ENCODE data around the gene CSH2. TPM values are rescaled to one million over a fixed set of nuclear protein-coding genes. Genes with fewer than 3 reads are reported as not detected.

Gene CSH2
- total and polyA plus RNA-seq, 2 of the 13 experiments (the other 11 are each of a cell fraction or from before 2014, with no cell fraction given) = not detected

GRCh38 chr17:63842540-63843386 lies 30.7 kb downstream of the CSH2 start, which contains the start of gene SMARCD2 (continued):
- TF ChIP-seq RBFOX2 (IDR thresholded peaks at IDR 0.05; ENCODE audit: low read depth, low read length) = peak; percentile 80
- TF ChIP-seq RAD21 (CRISPR knock-in tag; IDR thresholded peaks at IDR 0.05) = peak; percentile 95
- peak; percentile 78 for TF ChIP-seq SOX13 (IDR thresholded peaks at IDR 0.05)
- TF ChIP-seq SOX13 (CRISPR knock-in tag; conservative IDR thresholded peaks at IDR 0.05 in 1 of 2, IDR thresholded peaks at IDR 0.05 in 1 of 2) = peak in 1 of 2 experiments; percentile 80; a peak in 2 of 4 replicates
- TF ChIP-seq ZNF841 (CRISPR knock-in tag; IDR thresholded peaks at IDR 0.05; ENCODE audit: borderline replicate concordance) = peak; percentile 87; the same call in 1 of the 2 replicates
- TF ChIP-seq CCDC6 (CRISPR knock-in tag; IDR thresholded peaks at IDR 0.05) = peak; percentile 74; the same call in 1 of the 2 replicates
- TF ChIP-seq USF2 (IDR thresholded peaks at IDR 0.05; ENCODE audit: low read depth, low read length) = no peak
- TF ChIP-seq USF2 (CRISPR knock-in tag; IDR thresholded peaks at IDR 0.05; ENCODE audit: borderline replicate concordance) = peak; percentile 58; the same call in 1 of the 2 replicates
- peak; percentile 93 for TF ChIP-seq SNAI1 (CRISPR knock-in tag; IDR thresholded peaks at IDR 0.05; ENCODE audit: borderline replicate concordance)
- peak; percentile 97 for TF ChIP-seq MIXL1 (CRISPR knock-in tag; IDR thresholded peaks at IDR 0.05)
- 0 out of 2 replicates have a peak, but pooled peaks have one; percentile 50 for TF ChIP-seq JUND (CRISPR knock-in tag; IDR thresholded peaks at IDR 0.05)
- peak; percentile 83; the same call in 1 of the 2 replicates for TF ChIP-seq DZIP1 (CRISPR knock-in tag; IDR thresholded peaks at IDR 0.05)
- peak; percentile 88 for TF ChIP-seq ZNF687 (CRISPR knock-in tag; IDR thresholded peaks at IDR 0.05)
- TF ChIP-seq TAF15 (IDR thresholded peaks at IDR 0.05; ENCODE audit: low read depth, low read length, poor library complexity, severe bottlenecking) = peak; percentile 87
- peak; percentile 89 for TF ChIP-seq ZFP1 (CRISPR knock-in tag; IDR thresholded peaks at IDR 0.05)
- peak; percentile 97 for TF ChIP-seq BRD4 (CRISPR knock-in tag; IDR thresholded peaks at IDR 0.05)
- peak; percentile 80 for TF ChIP-seq ZBTB14 (CRISPR knock-in tag; IDR thresholded peaks at IDR 0.05)
- TF ChIP-seq ZFX (CRISPR knock-in tag; IDR thresholded peaks at IDR 0.05; ENCODE audit: low read depth) = peak; percentile 84
